Endothelial cell of umbilical vein (primary cell): Measurements from ENCODE around the gene NKTR. TPM values are rescaled to one million over a fixed set of nuclear protein-coding genes. Genes with fewer than 3 reads are reported as not detected.

ENCODE experiments used
- BruUV-seq: library from RNA; stranded (reverse); fragments of 400-500 nt; replicated peaks from 2 replicates; lab custom pipeline; 2021; lab: Mats Ljungman, UMichigan
- CTCF ChIA-PET: fragments of 300-600, 350-600 bp; sonication (Branson Sonifier 250); formaldehyde crosslinking; loops from one replicate; lab custom pipeline; 2021; ENCODE audit warnings: antibody characterized with exemption, inconsistent platforms; lab: Charles Lee
- POLR2A ChIA-PET: fragments of 300-600, 350-600 bp; sonication (Branson Sonifier 250); formaldehyde crosslinking; loops from one replicate; lab custom pipeline; 2021; ENCODE audit warnings: antibody characterized with exemption, inconsistent platforms; lab: Charles Lee
- DNase-seq: peaks from one replicate; pipeline ENCODE4 v3.0.0-alpha.2; 2011; ENCODE audit warnings: low read depth, low spot score
- FAIRE-seq: peaks from 2 replicates; lab custom pipeline; 2011; peaks lifted over from hg19 to GRCh38; lab: Jason Lieb, UNC
- H2AFZ ChIP-seq: 2 replicates; pipeline ENCODE4 v1.6.0; 2012; ENCODE audit warnings: low read depth, low read length, control low read depth, inconsistent platforms
- H3K27ac ChIP-seq: 2 replicates; pipeline ENCODE4 v1.5.1; 2011; ENCODE audit warnings: low read depth, mild to moderate bottlenecking, control low read depth, low read length, moderate library complexity; ENCODE audit not compliant: insufficient read depth
- H3K27me3 ChIP-seq, 2 experiments: 2 replicates each; pipeline versions ENCODE4 v1.6.0 to v1.6.1; 2011; ENCODE audit warnings: low read length in 2 of 2, mixed read lengths in 1 of 2; ENCODE audit not compliant: control insufficient read depth in 2 of 2, insufficient read depth in 2 of 2
- H3K36me3 ChIP-seq, 2 experiments: 2 replicates in 1 of 2; 3 replicates in 1 of 2; pipeline ENCODE4 v1.5.1; 2011; ENCODE audit warnings: low read length in 2 of 2, mild to moderate bottlenecking in 1 of 2, moderate library complexity in 1 of 2; ENCODE audit not compliant: control insufficient read depth in 2 of 2, insufficient read depth in 2 of 2; ENCODE audit errors: extremely low read depth in 1 of 2
- H3K4me1 ChIP-seq: 3 replicates; pipeline ENCODE4 v1.5.1; 2011; ENCODE audit warnings: mild to moderate bottlenecking, low read length; ENCODE audit not compliant: control insufficient read depth, insufficient read depth; ENCODE audit errors: extremely low read depth
- H3K4me2 ChIP-seq: 2 replicates; pipeline ENCODE4 v1.6.1; 2011; ENCODE audit warnings: low read length, control low read depth, mixed read lengths; ENCODE audit not compliant: insufficient read depth
- H3K4me3 ChIP-seq, 3 experiments: fragments of 200-600 bp in 1 of 3; sonication (generic), shearing (Covaris generic) in 1 of 3; replicated peaks in 1 of 3; 2 replicates each; pipeline ENCODE4 v1.5.1; 2011 to 2016; ENCODE audit warnings: control low read depth in 3 of 3, low read length in 3 of 3, mild to moderate bottlenecking in 2 of 3, inconsistent platforms in 1 of 3, low read depth in 1 of 3, moderate library complexity in 1 of 3; ENCODE audit not compliant: insufficient read depth in 1 of 3
- H3K79me2 ChIP-seq: 2 replicates; pipeline ENCODE4 v1.6.0; 2012; ENCODE audit warnings: low read length, inconsistent platforms; ENCODE audit not compliant: control insufficient read depth, insufficient read depth
- H3K9ac ChIP-seq: replicated peaks from 2 replicates; pipeline ENCODE3; 2011; ENCODE audit warnings: low read length, control low read depth; ENCODE audit not compliant: insufficient read depth; ENCODE audit errors: extremely low read depth
- H3K9me1 ChIP-seq: replicated peaks from 3 replicates; pipeline ENCODE4 v1.6.0; 2011; ENCODE audit warnings: mild to moderate bottlenecking, low read length; ENCODE audit not compliant: control insufficient read depth, insufficient read depth; ENCODE audit errors: extremely low read depth
- H3K9me3 ChIP-seq: replicated peaks from 2 replicates; pipeline ENCODE4 v1.5.1; 2012; ENCODE audit warnings: low read length, inconsistent platforms; ENCODE audit not compliant: control insufficient read depth, insufficient read depth
- H4K20me1 ChIP-seq: replicated peaks from 2 replicates; pipeline ENCODE3; 2011; ENCODE audit warnings: mild to moderate bottlenecking, low read length; ENCODE audit not compliant: control insufficient read depth, insufficient read depth; ENCODE audit errors: extremely low read depth
- EZH2 ChIP-seq: IDR thresholded peaks from 2 replicates; pipeline ENCODE4 v1.6.1; 2012; ENCODE audit warnings: borderline replicate concordance, low read depth, mild to moderate bottlenecking, moderate library complexity, low read length, inconsistent platforms; ENCODE audit not compliant: severe bottlenecking
- GATA2 ChIP-seq: IDR thresholded peaks from 2 replicates; pipeline ENCODE4 v1.7.0; 2011; ENCODE audit warnings: low read depth, mild to moderate bottlenecking, moderate library complexity, mixed read lengths, low read length; ENCODE audit not compliant: insufficient read length, insufficient read depth
- JUN ChIP-seq: IDR thresholded peaks from 2 replicates; pipeline ENCODE4 v1.6.1; 2011; ENCODE audit warnings: borderline replicate concordance, low read depth; ENCODE audit not compliant: insufficient read length, insufficient read depth
- MYC ChIP-seq: IDR thresholded peaks from one replicate; pipeline ENCODE4 v1.6.1; 2011; ENCODE audit warnings: mild to moderate bottlenecking, low read depth, low read length
- POLR2A ChIP-seq: IDR thresholded peaks from 2 replicates; pipeline ENCODE4 v1.6.1; 2012; ENCODE audit warnings: low read depth, mild to moderate bottlenecking, control low read depth, low read length
- dilution Hi-C: fragments of 300-500 bp; cut with MboI; formaldehyde crosslinking; loops from one replicate; pipeline ENCODE4 v1.15.0; 2019; ENCODE audit warnings: low sequenced_read_pairs; ENCODE audit not compliant: extremely low pct_ligation_motif_present
- intact Hi-C: fragments of 100-400 bp; cut with micrococcal nuclease; formaldehyde crosslinking; loops from one replicate; pipeline ENCODE4 v1.10.0; 2022
- polyA plus RNA-seq, 4 experiments: library from polyadenylated mRNA; depleted of rRNA in 3 of 4; stranded (reverse) in 3 of 4; unstranded in 1 of 4; fragments of >200 nt; gene quantifications; 2 replicates each; pipeline versions ENCODE4 v1.2.1 to v1.2.3, GENCODE V29; 2011 to 2012; ENCODE audit warnings: missing spikeins in 1 of 4
- total RNA-seq: library from RNA; stranded (reverse); gene quantifications from 2 replicates; pipeline ENCODE4 v1.2.3, GENCODE V29; 2021

NKTR gene
- total and polyA plus RNA-seq, 2 donors (not counting 3 experiments of a cell fraction or from before 2014, with no cell fraction given), result 27.4 to 99.0 TPM

DNA sequence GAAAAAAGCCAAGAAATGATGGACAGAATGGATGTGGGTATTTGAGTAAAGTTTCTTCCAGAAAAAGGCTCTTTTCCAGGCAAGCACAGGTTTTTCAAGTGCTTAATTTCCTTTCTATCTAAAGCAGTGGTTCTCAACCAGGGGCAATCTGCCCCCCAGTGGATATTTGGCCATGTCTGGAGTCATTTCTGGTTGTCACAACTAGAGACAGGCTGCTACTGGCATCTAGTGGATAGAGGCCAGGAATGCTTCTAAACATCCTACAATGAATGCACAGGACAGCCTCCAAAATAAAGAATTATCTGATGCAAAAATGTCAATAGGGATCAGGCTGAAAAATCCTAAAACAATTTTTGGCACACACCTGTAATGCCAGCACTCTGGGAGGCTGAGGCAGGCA is 42.6 kb upstream of the NKTR start:
- Histone ChIP-seq H3K9ac (no peak overlapping the region), H3K4me2 (no peak overlapping the region), H3K9me3 (no peaks in the 10 kb centered on the region), H3K27ac (no peak overlapping the region), H2AFZ (no peak overlapping the region), H3K27me3 (no peaks in the 10 kb centered on the region), H3K4me1 (no peaks in the 10 kb centered on the region), H3K9me1 (no peaks in the 10 kb centered on the region), H3K4me3 (no peak overlapping the region), H3K36me3 (peaks cover 20 to 36% of the 10 kb centered on the region in 2 experiments), H4K20me1 (peaks cover 3% of the 10 kb centered on the region), H3K79me2 (no peaks in the 10 kb centered on the region)
- FAIRE-seq (no peak), DNase-seq (no peak)
- intact Hi-C loops (no loop called here), dilution Hi-C loops (no loop called here)
- CTCF ChIA-PET, result no interaction called here
- no TSS peak for BruUV-seq
- TF ChIP-seq GATA2 (no peak), MYC (no peak), POLR2A (no peak)
- POLR2A ChIA-PET, result no interaction called here

DNA sequence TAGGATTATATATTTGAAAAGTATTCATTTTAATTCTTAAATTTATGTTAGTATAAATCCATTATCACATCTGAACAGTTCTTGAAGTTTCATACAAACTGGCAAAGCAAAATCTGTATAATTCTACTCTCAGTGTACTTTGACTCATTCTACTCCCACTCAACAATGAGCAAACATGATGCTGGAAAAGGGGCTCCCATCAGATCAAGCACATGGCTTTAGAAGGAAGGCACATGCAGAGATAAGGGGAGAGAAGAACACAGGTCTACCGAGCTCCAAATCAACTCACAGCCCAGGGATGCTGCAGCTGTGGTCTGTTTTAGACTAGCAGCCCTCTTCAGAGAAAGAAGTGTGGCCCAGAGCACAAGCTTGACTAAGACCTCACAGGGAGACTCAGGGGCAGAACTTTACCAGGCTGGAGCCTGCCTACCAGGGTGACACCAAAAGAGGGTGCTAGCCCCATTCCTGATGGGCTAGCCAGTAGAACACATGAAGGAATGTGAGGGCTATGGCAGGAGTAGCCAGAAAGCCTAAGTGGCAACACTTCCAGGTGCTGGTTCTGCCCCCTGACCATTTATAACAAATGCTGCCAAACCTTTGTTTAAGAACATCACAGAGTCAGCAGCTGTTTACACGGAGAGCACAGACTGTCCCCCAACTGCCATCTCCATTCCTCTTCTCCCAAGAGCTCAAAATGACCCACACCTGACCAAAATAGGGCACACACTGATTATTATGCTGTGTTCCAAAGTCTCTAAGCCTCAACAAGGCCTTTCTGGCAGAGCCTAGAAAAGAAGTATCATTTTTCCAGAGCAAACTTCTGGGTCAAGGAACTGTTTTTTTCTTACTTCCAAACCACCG is 38.2 kb upstream of the NKTR start:
- intact Hi-C loops, result no loop called here
- CTCF ChIA-PET, result interaction anchor here (1.1 to 2.0 kb wide), 2 partner anchors 15 to 23 kb away, joined by 3 to 6 read pairs; no protein-coding TSS in a partner anchor
- BruUV-seq, result no TSS peak
- dilution Hi-C loops, result no loop called here
- H3K9me3 ChIP-seq, result no peaks in the 10 kb centered on the region
- H2AFZ ChIP-seq, result no peak overlapping the region
- peaks cover 3% of the 10 kb centered on the region for H3K79me2 ChIP-seq
- no peak overlapping the region for H3K9ac ChIP-seq
- POLR2A ChIA-PET, result no interaction called here
- no peaks in the 10 kb centered on the region for H4K20me1 ChIP-seq
- FAIRE-seq (no peak), DNase-seq (no peak)
- H3K4me3 ChIP-seq, result no peak overlapping the region
- H3K9me1 ChIP-seq, result no peaks in the 10 kb centered on the region
- TF ChIP-seq JUN (no peak), EZH2 (no peak)
- H3K4me1 ChIP-seq, result no peaks in the 10 kb centered on the region
- H3K27ac ChIP-seq, result no peak overlapping the region
- H3K27me3 ChIP-seq, result no peaks in the 10 kb centered on the region
- no peak overlapping the region for H3K4me2 ChIP-seq
- peaks cover 19 to 23% of the 10 kb centered on the region in 2 experiments for H3K36me3 ChIP-seq
